ENCODE data around the gene ARMC12. TPM values are rescaled to one million over a fixed set of nuclear protein-coding genes. Genes with fewer than 3 reads are reported as not detected.

Gene ARMC12
- total and polyA plus RNA-seq, 2 of the 13 experiments (the other 11 are each of a cell fraction or from before 2014, with no cell fraction given) = 1.3 TPM; not detected in 1

DNA sequence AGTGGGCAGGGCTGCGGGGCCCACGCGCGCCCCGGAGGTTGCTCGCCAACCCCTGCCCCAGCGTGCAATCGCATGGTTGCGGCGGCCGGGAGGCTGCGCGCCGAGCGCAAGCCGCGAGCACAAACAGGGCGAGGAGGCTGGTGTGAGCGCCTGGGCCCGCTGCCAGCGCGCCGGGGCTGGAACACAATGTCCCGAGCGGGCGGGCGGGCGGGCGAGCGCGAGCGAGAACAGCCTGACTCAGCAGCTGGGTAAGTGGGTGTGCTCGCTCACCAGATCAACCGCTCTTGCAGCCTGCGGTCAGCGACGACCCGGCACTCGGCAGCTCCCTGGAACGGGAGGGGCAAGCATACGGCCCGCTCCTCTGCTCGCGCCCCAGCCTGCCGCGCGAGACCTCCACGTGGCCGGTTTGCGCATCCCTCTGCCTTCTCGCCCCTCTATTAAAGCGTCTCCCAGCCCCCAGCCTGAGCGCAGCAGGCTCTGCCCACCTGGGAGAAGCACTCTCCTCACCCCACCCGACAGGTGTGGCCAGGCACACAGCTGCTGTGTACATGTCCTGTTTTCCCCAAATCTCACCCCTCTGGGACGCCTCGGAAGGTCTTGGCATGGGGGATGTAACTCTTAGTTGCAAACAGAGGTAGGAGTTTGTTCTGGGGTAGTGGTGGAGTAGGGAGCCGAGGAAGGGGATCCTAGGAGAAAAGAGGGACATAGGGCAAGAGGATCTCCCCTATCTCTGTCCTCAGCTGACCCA is 8.7 kb upstream of the ARMC12 start (continued):
- TF ChIP-seq, protein P1, sequence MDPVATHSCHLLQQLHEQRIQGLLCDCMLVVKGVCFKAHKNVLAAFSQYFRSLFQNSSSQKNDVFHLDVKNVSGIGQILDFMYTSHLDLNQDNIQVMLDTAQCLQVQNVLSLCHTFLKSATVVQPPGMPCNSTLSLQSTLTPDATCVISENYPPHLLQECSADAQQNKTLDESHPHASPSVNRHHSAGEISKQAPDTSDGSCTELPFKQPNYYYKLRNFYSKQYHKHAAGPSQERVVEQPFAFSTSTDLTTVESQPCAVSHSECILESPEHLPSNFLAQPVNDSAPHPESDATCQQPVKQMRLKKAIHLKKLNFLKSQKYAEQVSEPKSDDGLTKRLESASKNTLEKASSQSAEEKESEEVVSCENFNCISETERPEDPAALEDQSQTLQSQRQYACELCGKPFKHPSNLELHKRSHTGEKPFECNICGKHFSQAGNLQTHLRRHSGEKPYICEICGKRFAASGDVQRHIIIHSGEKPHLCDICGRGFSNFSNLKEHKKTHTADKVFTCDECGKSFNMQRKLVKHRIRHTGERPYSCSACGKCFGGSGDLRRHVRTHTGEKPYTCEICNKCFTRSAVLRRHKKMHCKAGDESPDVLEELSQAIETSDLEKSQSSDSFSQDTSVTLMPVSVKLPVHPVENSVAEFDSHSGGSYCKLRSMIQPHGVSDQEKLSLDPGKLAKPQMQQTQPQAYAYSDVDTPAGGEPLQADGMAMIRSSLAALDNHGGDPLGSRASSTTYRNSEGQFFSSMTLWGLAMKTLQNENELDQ (CRISPR knock-in tag; IDR thresholded peaks at IDR 0.05; ENCODE audit: borderline replicate concordance) = no peak
- TF ChIP-seq ARNT2 (CRISPR knock-in tag; IDR thresholded peaks at IDR 0.05; ENCODE audit: low read depth) = no peak
- TF ChIP-seq SNAPC2 (CRISPR knock-in tag; IDR thresholded peaks at IDR 0.05) = peak; percentile 59; the same call in 1 of the 2 replicates
- TF ChIP-seq, protein P2, sequence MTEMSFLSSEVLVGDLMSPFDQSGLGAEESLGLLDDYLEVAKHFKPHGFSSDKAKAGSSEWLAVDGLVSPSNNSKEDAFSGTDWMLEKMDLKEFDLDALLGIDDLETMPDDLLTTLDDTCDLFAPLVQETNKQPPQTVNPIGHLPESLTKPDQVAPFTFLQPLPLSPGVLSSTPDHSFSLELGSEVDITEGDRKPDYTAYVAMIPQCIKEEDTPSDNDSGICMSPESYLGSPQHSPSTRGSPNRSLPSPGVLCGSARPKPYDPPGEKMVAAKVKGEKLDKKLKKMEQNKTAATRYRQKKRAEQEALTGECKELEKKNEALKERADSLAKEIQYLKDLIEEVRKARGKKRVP (CRISPR knock-in tag; IDR thresholded peaks at IDR 0.05) = no peak
- TF ChIP-seq KDM3A (CRISPR knock-in tag; IDR thresholded peaks at IDR 0.05; ENCODE audit: low read depth) = no peak; the same call in 1 of the 2 replicates
- 0 out of 2 replicates have a peak, but pooled peaks have one; percentile 48 for TF ChIP-seq ZNF350 (CRISPR knock-in tag; IDR thresholded peaks at IDR 0.05; ENCODE audit: borderline replicate concordance, low read depth)
- no peak for TF ChIP-seq THAP8 (CRISPR knock-in tag; IDR thresholded peaks at IDR 0.05; ENCODE audit: borderline replicate concordance)
- TF ChIP-seq ZNF652 (CRISPR knock-in tag; IDR thresholded peaks at IDR 0.05; ENCODE audit: borderline replicate concordance, low read depth) = no peak
- TF ChIP-seq ZNF83 (CRISPR knock-in tag; IDR thresholded peaks at IDR 0.05; ENCODE audit: borderline replicate concordance) = peak; percentile 91
- no peak for TF ChIP-seq ZNF24 (IDR thresholded peaks at IDR 0.05)
- peak; percentile 90 for TF ChIP-seq MAX (IDR thresholded peaks at IDR 0.05)
- no peak for TF ChIP-seq NONO (IDR thresholded peaks at IDR 0.05)
- no peak; the same call in 1 of the 2 replicates for TF ChIP-seq NONO (CRISPR knock-in tag; conservative IDR thresholded peaks at IDR 0.05)
- TF ChIP-seq, protein P3, sequence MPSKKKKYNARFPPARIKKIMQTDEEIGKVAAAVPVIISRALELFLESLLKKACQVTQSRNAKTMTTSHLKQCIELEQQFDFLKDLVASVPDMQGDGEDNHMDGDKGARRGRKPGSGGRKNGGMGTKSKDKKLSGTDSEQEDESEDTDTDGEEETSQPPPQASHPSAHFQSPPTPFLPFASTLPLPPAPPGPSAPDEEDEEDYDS (CRISPR knock-in tag; IDR thresholded peaks at IDR 0.05) = peak; percentile 13; the same call in 1 of the 2 replicates
- TF ChIP-seq, protein P4, sequence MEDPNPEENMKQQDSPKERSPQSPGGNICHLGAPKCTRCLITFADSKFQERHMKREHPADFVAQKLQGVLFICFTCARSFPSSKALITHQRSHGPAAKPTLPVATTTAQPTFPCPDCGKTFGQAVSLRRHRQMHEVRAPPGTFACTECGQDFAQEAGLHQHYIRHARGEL (CRISPR knock-in tag; IDR thresholded peaks at IDR 0.05) = no peak
- no peak for TF ChIP-seq CBX1 (IDR thresholded peaks at IDR 0.05; ENCODE audit: low read depth)
- TF ChIP-seq ZNF431 (CRISPR knock-in tag; IDR thresholded peaks at IDR 0.05; ENCODE audit: borderline replicate concordance, low read depth) = 0 out of 2 replicates have a peak, but pooled peaks have one; percentile 56
- no peak for TF ChIP-seq ASH2L (IDR thresholded peaks at IDR 0.05; ENCODE audit: insufficient read length, low read depth, low read length)
- TF ChIP-seq ZNF530 (CRISPR knock-in tag; IDR thresholded peaks at IDR 0.05; ENCODE audit: low read depth) = no peak
- TF ChIP-seq HES4 (CRISPR knock-in tag; IDR thresholded peaks at IDR 0.05; ENCODE audit: borderline replicate concordance) = no peak
- TF ChIP-seq MXI1 (IDR thresholded peaks at IDR 0.05; ENCODE audit: borderline replicate concordance, low read depth, low read length) = no peak
- TF ChIP-seq PBX2 (CRISPR knock-in tag; IDR thresholded peaks at IDR 0.05) = no peak
- peak; percentile 55; the same call in 1 of the 2 replicates for TF ChIP-seq SP4 (CRISPR knock-in tag; IDR thresholded peaks at IDR 0.05)

All from HepG2 (cell line).